CD4-positive, alpha-beta memory T cell (primary cell): Measurements from ENCODE around the gene RHOT1. TPM values are rescaled to one million over a fixed set of nuclear protein-coding genes. Genes with fewer than 3 reads are reported as not detected.

Experiments
- CTCF ChIA-PET: fragments of 350-600 bp; sonication (Branson Sonifier 250); formaldehyde crosslinking; loops from one replicate; lab custom pipeline; 2021; ENCODE audit warnings: inconsistent platforms; ENCODE audit not compliant: partially characterized antibody; lab: Charles Lee
- POLR2A ChIA-PET: fragments of 350-600 bp; sonication (Branson Sonifier 250); formaldehyde crosslinking; loops from one replicate; lab custom pipeline; 2021; ENCODE audit not compliant: partially characterized antibody; lab: Charles Lee
- DNase-seq, 5 donors: peaks; one replicate each; pipeline versions ENCODE4 v3.0.0 to v3.0.0-alpha.2; 2020 to 2022; ENCODE audit warnings: mixed read lengths in 1 of 5
- H3K27ac ChIP-seq: one replicate; pipeline ENCODE4 v1.7.0; 2013; ENCODE audit warnings: low read depth, low read length
- H3K27me3 ChIP-seq: 2 replicates; pipeline ENCODE4 v1.7.0; 2013; ENCODE audit warnings: mild to moderate bottlenecking, low read length, moderate library complexity; ENCODE audit not compliant: insufficient read depth
- H3K36me3 ChIP-seq: 2 replicates; pipeline ENCODE4 v1.7.0; 2013; ENCODE audit warnings: mild to moderate bottlenecking, low read length, moderate library complexity; ENCODE audit not compliant: insufficient read depth
- H3K4me1 ChIP-seq: 2 replicates; pipeline ENCODE4 v1.7.0; 2013; ENCODE audit warnings: mild to moderate bottlenecking, low read length, moderate library complexity; ENCODE audit not compliant: insufficient read depth
- H3K4me3 ChIP-seq, 2 donors: one replicate each; pipeline ENCODE4 v1.7.0; 2013; ENCODE audit warnings: low read length in 2 of 2, mild to moderate bottlenecking in 1 of 2
- H3K9me3 ChIP-seq, 2 donors: one replicate each; pipeline ENCODE4 v1.7.0; 2013; ENCODE audit warnings: low read length in 2 of 2, control low read depth in 1 of 2; ENCODE audit not compliant: control insufficient read depth in 1 of 2
- H3K27ac Mint-ChIP-seq, 7 donors: one replicate each; pipeline ENCODE4 v1.8.0; 2020 to 2021; ENCODE audit warnings: mixed read lengths in 7 of 7, mild to moderate bottlenecking in 6 of 7, inconsistent platforms in 3 of 7, moderate library complexity in 3 of 7
- H3K27me3 Mint-ChIP-seq, 2 donors: one replicate each; pipeline ENCODE4 v1.8.0; 2020 to 2021; ENCODE audit warnings: mixed read lengths in 2 of 2
- H3K36me3 Mint-ChIP-seq, 2 donors: one replicate each; pipeline ENCODE4 v1.8.0; 2020 to 2021; ENCODE audit warnings: mixed read lengths in 2 of 2, inconsistent platforms in 1 of 2, mild to moderate bottlenecking in 1 of 2
- H3K4me1 Mint-ChIP-seq, 4 donors: one replicate each; pipeline ENCODE4 v1.8.0; 2020 to 2021; ENCODE audit warnings: mixed read lengths in 4 of 4, mild to moderate bottlenecking in 1 of 4
- H3K4me3 Mint-ChIP-seq, 8 donors: one replicate each; pipeline ENCODE4 v1.8.0; 2020 to 2021; ENCODE audit warnings: mixed read lengths in 8 of 8, mild to moderate bottlenecking in 7 of 8, moderate library complexity in 6 of 8, inconsistent platforms in 3 of 8
- H3K9me3 Mint-ChIP-seq, 8 donors: one replicate each; pipeline ENCODE4 v1.8.0; 2020 to 2021; ENCODE audit warnings: mixed read lengths in 8 of 8, mild to moderate bottlenecking in 5 of 8, inconsistent platforms in 3 of 8, moderate library complexity in 1 of 8
- intact Hi-C: fragments of 100-400 bp; cut with micrococcal nuclease; formaldehyde crosslinking; loops from one replicate; pipeline ENCODE4 v1.15.1; 2023
- polyA plus RNA-seq, 2 donors: library from polyadenylated mRNA; unstranded; fragments of 300-500 nt; fragmentation: Illumina TruSeq; gene quantifications; one replicate each; pipeline ENCODE4 v1.2.3, GENCODE V29; 2021
- total RNA-seq, 2 experiments: library from RNA; stranded (reverse); gene quantifications; one replicate each; pipeline ENCODE4 v1.2.3, GENCODE V29; 2021

The RHOT1 gene
- total and polyA plus RNA-seq, 4 experiments from 2014 or later, result 26.9 to 33.9 (median 29.9) TPM

GRCh38 chr17:32156656-32157055 is 14.4 kb downstream of the RHOT1 start:
- ChIA-PET CTCF (interaction anchor here (0.6 to 1.4 kb wide), 2 partner anchors 14 to 64 kb away, joined by 3 to 4 read pairs; partner anchors contain the start of gene RHOT1), POLR2A (no interaction called here)
- no peaks in the 10 kb centered on the region for H3K27me3 Mint-ChIP-seq
- no peak for DNase-seq
- intact Hi-C loops, result no loop called here
- H3K27ac Mint-ChIP-seq, result no peak overlapping the region
- no peaks in the 10 kb centered on the region for H3K27me3 ChIP-seq
- H3K36me3 Mint-ChIP-seq, result peaks cover 42 to 51% of the 10 kb centered on the region in 2 donors
- no peak overlapping the region for H3K4me3 Mint-ChIP-seq
- no peak overlapping the region for H3K4me3 ChIP-seq
- no peak overlapping the region for H3K27ac ChIP-seq
- H3K36me3 ChIP-seq, result peaks cover 25% of the 10 kb centered on the region
- H3K9me3 Mint-ChIP-seq, result no peaks in the 10 kb centered on the region
- H3K4me1 ChIP-seq, result peaks cover 3% of the 10 kb centered on the region
- H3K9me3 ChIP-seq, result no peaks in the 10 kb centered on the region
- H3K4me1 Mint-ChIP-seq, result peaks cover 4 to 15% (median 7%) of the 10 kb centered on the region in 4 donors

- Histone ChIP-seq H3K27ac (no peak overlapping the region), H3K9me3 (no peaks in the 10 kb centered on the region), H3K36me3 (peaks cover 25% of the 10 kb centered on the region), H3K27me3 (no peaks in the 10 kb centered on the region), H3K4me3 (no peak overlapping the region), H3K4me1 (peaks cover 1% of the 10 kb centered on the region)
- intact Hi-C loops, result no loop called here
- Mint-ChIP-seq H3K9me3 (no peaks in the 10 kb centered on the region), H3K27me3 (no peaks in the 10 kb centered on the region), H3K36me3 (peaks cover 40 to 49% of the 10 kb centered on the region in 2 donors), H3K27ac (no peak overlapping the region), H3K4me1 (peaks cover 1 to 11% (median 4%) of the 10 kb centered on the region in 4 donors), H3K4me3 (no peak overlapping the region)
- CTCF ChIA-PET, result interaction anchor here (0.6 to 1.4 kb wide), 2 partner anchors 15 to 64 kb away, joined by 3 to 4 read pairs; partner anchors contain the start of gene RHOT1
- POLR2A ChIA-PET, result no interaction called here
- DNase-seq, result no peak
Observed at GRCh38 chr17:32157225-32157624, 14.9 kb downstream of the RHOT1 start.

- no peak overlapping the region for H3K27ac Mint-ChIP-seq
- H3K4me1 Mint-ChIP-seq, result peaks cover 0 to 9% (median 2%) of the 10 kb centered on the region in 4 donors
- no peak overlapping the region for H3K4me3 ChIP-seq
- H3K9me3 Mint-ChIP-seq, result no peaks in the 10 kb centered on the region
- no peak overlapping the region for H3K4me3 Mint-ChIP-seq
- no peaks in the 10 kb centered on the region for H3K27me3 Mint-ChIP-seq
- H3K9me3 ChIP-seq, result no peaks in the 10 kb centered on the region
- intact Hi-C loops, result no loop called here
- no peak overlapping the region for H3K27ac ChIP-seq
- DNase-seq, result no peak
- peaks cover 33 to 38% of the 10 kb centered on the region in 2 donors for H3K36me3 Mint-ChIP-seq
- no peaks in the 10 kb centered on the region for H3K4me1 ChIP-seq
- H3K27me3 ChIP-seq, result no peaks in the 10 kb centered on the region
- POLR2A ChIA-PET, result no interaction called here
- CTCF ChIA-PET, result no interaction called here
- H3K36me3 ChIP-seq, result peaks cover 19% of the 10 kb centered on the region
Observed at GRCh38 chr17:32158870-32159585, 16.7 kb downstream of the RHOT1 start.

DNA sequence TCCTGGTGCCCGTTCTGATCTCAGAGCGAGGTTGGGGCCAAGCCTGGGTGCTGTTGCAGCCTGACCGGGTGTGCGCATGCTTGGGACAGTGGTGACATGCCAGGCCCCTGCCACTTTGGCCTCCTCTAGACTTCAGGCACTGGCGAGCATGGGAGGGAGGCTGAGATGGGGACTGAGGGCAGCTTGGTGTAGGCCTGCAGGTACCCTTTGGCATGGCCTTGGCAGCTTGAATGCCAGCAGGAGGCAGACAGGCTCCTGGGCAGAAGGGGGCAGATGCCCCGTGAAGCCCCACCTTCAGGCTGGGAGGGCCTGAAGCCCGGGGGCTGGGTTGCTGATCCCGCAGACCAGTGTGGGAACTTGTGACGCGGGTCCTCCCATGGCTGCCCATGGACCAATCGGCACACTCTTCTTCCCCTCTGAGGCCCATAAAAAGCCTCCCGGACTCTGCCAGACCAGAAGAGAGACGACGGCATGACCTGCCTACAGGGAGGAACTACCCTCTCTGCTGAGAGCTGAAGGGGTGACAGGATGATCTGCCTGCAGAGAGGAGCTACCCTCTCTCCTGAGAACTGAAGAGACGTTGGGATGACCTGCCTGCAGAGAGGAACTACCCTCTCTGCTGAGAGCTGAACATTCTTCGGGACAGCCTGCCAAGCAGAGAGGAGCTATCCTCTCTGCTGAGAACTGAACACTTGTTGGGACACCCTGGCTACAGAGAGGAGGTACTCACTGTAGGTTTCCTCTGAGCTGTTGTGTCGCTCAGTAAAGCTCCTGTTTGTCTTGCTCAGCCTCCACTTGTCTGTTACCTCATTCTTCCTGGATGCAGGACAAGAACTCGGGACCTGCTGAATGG is 17.5 kb downstream of the RHOT1 start:
- Histone ChIP-seq H3K9me3 (no peaks in the 10 kb centered on the region), H3K4me1 (no peaks in the 10 kb centered on the region), H3K27ac (no peak overlapping the region), H3K27me3 (no peaks in the 10 kb centered on the region), H3K4me3 (no peak overlapping the region), H3K36me3 (peaks cover 19% of the 10 kb centered on the region)
- peaks cover 33 to 38% of the 10 kb centered on the region in 2 donors for H3K36me3 Mint-ChIP-seq
- no peak overlapping the region for H3K27ac Mint-ChIP-seq
- no peaks in the 10 kb centered on the region for H3K9me3 Mint-ChIP-seq
- H3K27me3 Mint-ChIP-seq, result no peaks in the 10 kb centered on the region
- intact Hi-C loops, result no loop called here
- H3K4me1 Mint-ChIP-seq, result peaks cover 0 to 9% (median 2%) of the 10 kb centered on the region in 4 donors
- no peak overlapping the region for H3K4me3 Mint-ChIP-seq
- CTCF ChIA-PET, result no interaction called here
- POLR2A ChIA-PET, result no interaction called here
- DNase-seq, result no peak

DNA sequence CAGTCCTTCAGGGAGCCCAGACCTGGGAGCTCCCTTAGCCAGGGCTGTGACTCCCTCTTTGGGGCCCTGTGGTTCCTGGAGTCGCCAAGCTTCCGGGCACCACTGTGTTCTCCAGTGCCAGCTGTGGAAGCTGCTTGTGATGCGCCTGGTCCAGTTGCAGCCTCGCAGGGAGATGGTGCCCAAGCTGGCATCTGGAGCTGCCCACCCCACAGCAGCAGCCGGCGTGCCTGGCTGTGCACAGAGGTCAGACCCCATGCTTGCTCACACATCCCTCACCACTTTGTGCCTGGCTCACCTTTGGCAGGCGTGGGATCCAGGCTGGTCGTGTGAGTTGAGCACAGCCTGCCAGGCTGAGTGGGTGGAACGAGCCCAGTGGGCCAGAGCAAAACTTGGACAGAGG is 18.2 kb downstream of the RHOT1 start:
- ChIA-PET CTCF (no interaction called here), POLR2A (no interaction called here)
- no peak overlapping the region for H3K27ac Mint-ChIP-seq
- Histone ChIP-seq H3K9me3 (no peaks in the 10 kb centered on the region), H3K4me1 (no peaks in the 10 kb centered on the region), H3K4me3 (no peak overlapping the region), H3K27me3 (no peaks in the 10 kb centered on the region), H3K36me3 (peaks cover 19% of the 10 kb centered on the region), H3K27ac (no peak overlapping the region)
- H3K27me3 Mint-ChIP-seq, result no peaks in the 10 kb centered on the region
- H3K4me1 Mint-ChIP-seq, result peaks cover 0 to 9% (median 2%) of the 10 kb centered on the region in 4 donors
- no peak for DNase-seq
- peaks cover 31 to 38% of the 10 kb centered on the region in 2 donors for H3K36me3 Mint-ChIP-seq
- intact Hi-C loops, result no loop called here
- H3K4me3 Mint-ChIP-seq, result no peak overlapping the region
- H3K9me3 Mint-ChIP-seq, result no peaks in the 10 kb centered on the region

GRCh38 chr17:32161029-32161428 is 18.7 kb downstream of the RHOT1 start:
- intact Hi-C loops, result no loop called here
- H3K27me3 ChIP-seq, result no peaks in the 10 kb centered on the region

More at GRCh38 chr17:32161029-32161428, 18.7 kb downstream of the RHOT1 start:
- no peak overlapping the region for H3K27ac Mint-ChIP-seq
- ChIA-PET CTCF (no interaction called here), POLR2A (no interaction called here)
- peaks cover 27 to 36% of the 10 kb centered on the region in 2 donors for H3K36me3 Mint-ChIP-seq
- no peak overlapping the region for H3K4me3 ChIP-seq
- no peak for DNase-seq
- H3K4me1 ChIP-seq, result no peaks in the 10 kb centered on the region
- no peaks in the 10 kb centered on the region for H3K9me3 Mint-ChIP-seq
- peaks cover 0 to 9% (median 2%) of the 10 kb centered on the region in 4 donors for H3K4me1 Mint-ChIP-seq
- peaks cover 19% of the 10 kb centered on the region for H3K36me3 ChIP-seq
- no peaks in the 10 kb centered on the region for H3K9me3 ChIP-seq
- H3K27me3 Mint-ChIP-seq, result no peaks in the 10 kb centered on the region
- H3K27ac ChIP-seq, result no peak overlapping the region
- no peak overlapping the region for H3K4me3 Mint-ChIP-seq
